Left hindlimb (tissue), 1 donor: Measurements from ENCODE around the gene CAMKK1.

Experiments
- DNase-seq: peaks from one replicate; pipeline ENCODE4 v3.0.0-alpha.2; 2018

CAMKK1 gene

GRCh38 chr17:3843935-3844516 is 48.8 kb downstream of the CAMKK1 start:
- DNase-seq = no peak

GRCh38 chr17:3838206-3838605 is 54.6 kb downstream of the CAMKK1 start:
- no peak for DNase-seq

GRCh38 chr17:3836551-3836950 is 56.3 kb downstream of the CAMKK1 start:
- DNase-seq = no peak

GRCh38 chr17:3835410-3836229 is 57.2 kb downstream of the CAMKK1 start:
- DNase-seq = no peak

- no peak for DNase-seq
Observed at GRCh38 chr17:3834811-3835210, 58.0 kb downstream of the CAMKK1 start.

GRCh38 chr17:3828852-3829232 is 64.0 kb downstream of the CAMKK1 start:
- DNase-seq = no peak

- no peak for DNase-seq
Observed at GRCh38 chr17:3828151-3828851, 64.6 kb downstream of the CAMKK1 start.

GRCh38 chr17:3827124-3827773 is 65.6 kb downstream of the CAMKK1 start:
- no peak for DNase-seq

- DNase-seq = no peak
Observed at GRCh38 chr17:3826191-3826590, 66.7 kb downstream of the CAMKK1 start.

GRCh38 chr17:3821101-3821500 is 71.8 kb downstream of the CAMKK1 start:
- no peak for DNase-seq

- no peak for DNase-seq
Observed at GRCh38 chr17:3818786-3819185, 74.1 kb downstream of the CAMKK1 start.

GRCh38 chr17:3817851-3818605 is 74.8 kb downstream of the CAMKK1 start:
- no peak for DNase-seq

- DNase-seq = no peak
Observed at GRCh38 chr17:3815925-3816324, 76.9 kb downstream of the CAMKK1 start.

- DNase-seq = no peak
Observed at GRCh38 chr17:3815122-3815521, 77.7 kb downstream of the CAMKK1 start.

GRCh38 chr17:3814361-3814760 is 78.5 kb downstream of the CAMKK1 start:
- DNase-seq = no peak

GRCh38 chr17:3813171-3813570 is 79.7 kb downstream of the CAMKK1 start:
- no peak for DNase-seq

GRCh38 chr17:3812771-3813170 is 80.1 kb downstream of the CAMKK1 start:
- no peak for DNase-seq

- no peak for DNase-seq
Observed at GRCh38 chr17:3812284-3812683, 80.6 kb downstream of the CAMKK1 start.
